NT2/D1 (cell line): ENCODE data around the gene LTA.

ENCODE experiments used
- DNase-seq: peaks from one replicate; pipeline ENCODE4 v3.0.0-alpha.2; 2011; ENCODE audit warnings: low read depth, low spot score
- H3K27me3 ChIP-seq: 2 replicates; pipeline ENCODE4 v1.6.0; 2011; ENCODE audit warnings: mild to moderate bottlenecking; ENCODE audit not compliant: insufficient read length, insufficient read depth
- H3K36me3 ChIP-seq: 2 replicates; pipeline ENCODE4 v1.6.1; 2011; ENCODE audit warnings: mild to moderate bottlenecking, low read length, mixed read lengths; ENCODE audit not compliant: insufficient read depth, insufficient read length
- H3K4me1 ChIP-seq: 2 replicates; pipeline ENCODE4 v1.5.1; 2011; ENCODE audit not compliant: insufficient read depth, insufficient read length
- H3K4me3 ChIP-seq: 2 replicates; pipeline ENCODE4 v1.5.1; 2011; ENCODE audit warnings: low read depth; ENCODE audit not compliant: insufficient read length
- H3K9ac ChIP-seq: 2 replicates; pipeline ENCODE4 v1.6.0; 2011; ENCODE audit warnings: low read depth; ENCODE audit not compliant: insufficient read length
- H3K9me3 ChIP-seq: 2 replicates; pipeline ENCODE4 v1.5.1; 2011; ENCODE audit warnings: mild to moderate bottlenecking, low read length; ENCODE audit not compliant: insufficient read depth
- SUZ12 ChIP-seq: IDR thresholded peaks from 2 replicates; pipeline ENCODE4 v1.6.1; 2011; ENCODE audit not compliant: insufficient read length, insufficient read depth; ENCODE audit errors: extremely low read depth
- YY1 ChIP-seq: IDR thresholded peaks from 2 replicates; pipeline ENCODE4 v1.6.1; 2011; ENCODE audit not compliant: insufficient read length, insufficient read depth
- ZNF274 ChIP-seq: IDR thresholded peaks from 2 replicates; pipeline ENCODE4 v1.6.1; 2011; ENCODE audit warnings: mild to moderate bottlenecking, low read depth, low read length

The LTA gene

DNA sequence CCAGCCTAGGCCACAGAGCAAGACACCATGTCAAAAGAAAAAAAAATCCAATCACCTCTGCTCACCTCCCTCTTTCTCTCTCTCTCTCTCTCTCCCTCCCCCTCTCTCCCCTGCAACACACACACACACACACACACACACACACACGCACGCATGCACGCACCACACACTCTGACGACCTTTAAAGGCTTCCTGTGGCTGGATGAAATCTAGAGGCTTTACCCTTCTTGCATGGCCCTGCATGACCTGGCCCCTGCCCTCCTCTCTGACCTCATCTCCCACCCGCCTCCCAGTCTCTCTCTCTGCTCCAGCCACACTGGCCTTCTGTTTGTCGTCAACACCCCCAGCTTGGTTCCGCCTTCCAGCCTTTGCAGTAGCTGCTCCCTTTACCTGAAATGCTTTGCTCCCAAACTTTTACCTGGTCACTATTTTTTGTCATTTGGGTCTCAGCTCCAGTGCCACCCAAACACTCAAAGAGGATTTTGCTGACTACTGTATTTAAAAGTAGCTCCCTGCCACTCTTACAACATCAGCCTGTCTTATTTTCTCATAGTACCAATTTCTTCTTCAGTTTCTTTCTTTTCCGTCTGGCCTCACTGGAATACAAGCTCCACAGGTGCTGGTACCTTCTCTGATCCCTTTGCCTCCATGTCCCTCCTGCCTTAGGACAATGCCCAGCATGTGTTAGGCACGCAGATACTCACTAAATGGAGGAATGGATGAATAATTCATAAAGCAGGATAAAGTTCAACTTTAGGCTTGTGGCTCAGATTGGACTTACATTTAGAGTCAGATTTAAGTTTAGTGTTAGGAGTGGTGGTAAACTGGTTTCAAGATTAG is 4.3 kb upstream of the LTA start:
- Histone ChIP-seq H3K4me3 (no peak overlapping the region), H3K9ac (no peak overlapping the region), H3K36me3 (no peaks in the 10 kb centered on the region), H3K4me1 (peaks cover 7% of the 10 kb centered on the region), H3K27me3 (no peaks in the 10 kb centered on the region), H3K9me3 (no peaks in the 10 kb centered on the region)
- no peak for TF ChIP-seq SUZ12
- no peak for TF ChIP-seq YY1
- TF ChIP-seq ZNF274, result no peak
- DNase-seq, result no peak

DNA sequence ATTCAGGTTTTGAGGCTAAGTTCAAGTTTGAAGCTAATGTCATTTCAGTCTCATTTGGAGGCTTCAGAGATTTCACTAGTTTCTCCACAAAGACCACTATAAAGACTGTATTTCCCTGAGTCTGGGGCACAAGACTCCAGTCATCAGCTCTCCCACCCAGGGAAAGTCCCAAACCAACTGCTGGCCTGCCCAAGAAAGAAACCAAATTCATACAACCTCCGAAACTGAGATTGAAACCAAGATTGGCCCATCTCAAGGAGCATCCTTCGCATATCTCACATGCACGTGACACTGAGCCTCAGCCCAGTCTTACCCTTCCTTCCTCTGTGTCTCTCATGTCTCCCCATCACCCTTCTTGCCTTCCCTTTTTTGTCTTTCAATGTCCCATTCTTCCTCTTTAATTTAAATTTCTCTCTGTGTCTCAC is 3.5 kb upstream of the LTA start:
- no peaks in the 10 kb centered on the region for H3K36me3 ChIP-seq
- no peaks in the 10 kb centered on the region for H3K27me3 ChIP-seq
- no peak for DNase-seq
- no peak overlapping the region for H3K9ac ChIP-seq
- no peak overlapping the region for H3K4me3 ChIP-seq
- no peaks in the 10 kb centered on the region for H3K9me3 ChIP-seq
- TF ChIP-seq YY1 (no peak), ZNF274 (no peak), SUZ12 (no peak)
- H3K4me1 ChIP-seq, result peaks cover 9% of the 10 kb centered on the region

DNA sequence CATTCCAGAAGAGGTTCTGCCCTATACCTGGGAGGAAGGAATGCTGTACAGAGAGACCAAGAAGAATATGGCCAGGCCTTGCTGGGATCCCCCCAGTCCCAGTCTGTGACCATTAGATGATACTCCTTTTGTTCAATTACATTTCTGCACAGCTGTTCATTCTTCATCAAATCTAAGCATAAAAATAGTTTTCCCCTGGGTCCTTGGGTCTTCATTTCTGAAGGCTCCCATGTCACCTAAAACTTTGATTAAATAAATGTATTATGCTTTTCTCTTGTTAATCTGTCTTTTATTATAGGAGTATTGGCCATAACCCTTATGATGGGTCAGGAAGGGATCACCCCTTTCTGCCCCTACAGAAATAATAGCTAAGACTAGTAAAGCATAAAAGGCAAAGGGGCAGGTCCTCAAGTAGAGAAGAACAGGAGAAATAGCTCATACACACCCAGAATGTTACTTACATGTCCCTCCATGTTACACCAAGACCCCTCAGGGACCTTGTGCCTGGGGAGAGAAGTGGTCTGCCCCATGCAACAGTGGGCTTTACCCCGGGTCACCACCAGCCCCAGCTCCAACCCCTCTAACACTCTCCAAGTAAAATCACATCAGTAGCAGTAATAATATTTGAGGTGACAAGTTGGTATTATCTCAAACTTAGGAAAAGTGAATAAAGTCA is 2.1 kb upstream of the LTA start:
- Histone ChIP-seq H3K4me1 (peaks cover 12% of the 10 kb centered on the region), H3K36me3 (no peaks in the 10 kb centered on the region), H3K27me3 (no peaks in the 10 kb centered on the region), H3K9me3 (no peaks in the 10 kb centered on the region), H3K9ac (no peak overlapping the region), H3K4me3 (no peak overlapping the region)
- TF ChIP-seq YY1 (no peak), ZNF274 (no peak), SUZ12 (no peak)
- DNase-seq, result no peak

GRCh38 chr6:31573239-31574105 is 1.4 kb downstream of the LTA start:
- no peak for DNase-seq
- Histone ChIP-seq H3K36me3 (peaks cover 3% of the 10 kb centered on the region), H3K4me1 (peaks cover 11% of the 10 kb centered on the region), H3K27me3 (no peaks in the 10 kb centered on the region), H3K9me3 (no peaks in the 10 kb centered on the region), H3K9ac (no peak overlapping the region), H3K4me3 (no peak overlapping the region)
- TF ChIP-seq ZNF274, result no peak
- TF ChIP-seq YY1, result no peak
- TF ChIP-seq SUZ12, result no peak

GRCh38 chr6:31574106-31575061 is 2.3 kb downstream of the LTA start:
- TF ChIP-seq ZNF274, result no peak
- no peak for TF ChIP-seq YY1
- TF ChIP-seq SUZ12, result no peak
- H3K27me3 ChIP-seq, result no peaks in the 10 kb centered on the region
- H3K9me3 ChIP-seq, result no peaks in the 10 kb centered on the region
- peaks cover 3% of the 10 kb centered on the region for H3K36me3 ChIP-seq
- DNase-seq, result no peak
- H3K4me1 ChIP-seq, result peaks cover 11% of the 10 kb centered on the region
- H3K4me3 ChIP-seq, result no peak overlapping the region
- H3K9ac ChIP-seq, result no peak overlapping the region

GRCh38 chr6:31575335-31575901 is 3.3 kb downstream of the LTA start, which contains the start of gene TNF:
Gene TNF, plus strand, starts transcription at chr6:31575565. Its CDS starts 177 bp downstream, at chr6:31575742.
- H3K9me3 ChIP-seq, result no peaks in the 10 kb centered on the region
- H3K4me1 ChIP-seq, result peaks cover 12% of the 10 kb centered on the region
- TF ChIP-seq SUZ12 (no peak), ZNF274 (no peak), YY1 (no peak)
- H3K9ac ChIP-seq, result no peak within 1 kb of the TSS
- DNase-seq, result no peak
- H3K4me3 ChIP-seq, result no peak within 1 kb of the TSS
- no peaks in the 10 kb centered on the region for H3K27me3 ChIP-seq
- H3K36me3 ChIP-seq, result peaks cover 3% of the 10 kb centered on the region
